HEK293 (cell line): ENCODE results near the gene DMD.
"Not testable (repeated sequence)": the region's sequence is repeated elsewhere in the genome, so short reads cannot be mapped to it uniquely, and the experiment has no call there.

ENCODE experiments used
- CTCF ChIP-seq: fragments of 450-650 bp; formaldehyde crosslinking; IDR thresholded peaks from 2 replicates; pipeline ENCODE4 v1.5.1; 2016; ENCODE audit warnings: missing biosample characterization, missing genetic modification characterization
- PBX3 ChIP-seq: sonication (generic); formaldehyde crosslinking; IDR thresholded peaks from 2 replicates; pipeline ENCODE4 v1.8.1; 2022; ENCODE audit warnings: mild to moderate bottlenecking, moderate library complexity, missing genetic modification reagents
- SP3 ChIP-seq: fragments of 450-650 bp; formaldehyde crosslinking; IDR thresholded peaks from 2 replicates; pipeline ENCODE4 v1.5.1; 2016; ENCODE audit warnings: missing biosample characterization, missing genetic modification characterization
- ZNF830 ChIP-seq: fragments of 450-650 bp; IDR thresholded peaks from 2 replicates; pipeline ENCODE4 v1.5.0; 2018; ENCODE audit warnings: missing biosample characterization, missing genetic modification characterization, low read depth, mild to moderate bottlenecking, moderate library complexity

GRCh38 chrX:31583892-31584291 is 1627.5 kb downstream of the DMD start:
- TF ChIP-seq PBX3 (CRISPR knock-in tag); ZNF830 (tag by site-specific recombination); CTCF (tag by site-specific recombination); SP3: not testable (repeated sequence)
